Effector CD4-positive, alpha-beta T cell (primary cell): ENCODE measurements around the gene SLIT3.

ENCODE experiments used
- DNase-seq: peaks from one replicate; pipeline ENCODE4 v3.0.0-alpha.2; 2020

Gene SLIT3

DNA sequence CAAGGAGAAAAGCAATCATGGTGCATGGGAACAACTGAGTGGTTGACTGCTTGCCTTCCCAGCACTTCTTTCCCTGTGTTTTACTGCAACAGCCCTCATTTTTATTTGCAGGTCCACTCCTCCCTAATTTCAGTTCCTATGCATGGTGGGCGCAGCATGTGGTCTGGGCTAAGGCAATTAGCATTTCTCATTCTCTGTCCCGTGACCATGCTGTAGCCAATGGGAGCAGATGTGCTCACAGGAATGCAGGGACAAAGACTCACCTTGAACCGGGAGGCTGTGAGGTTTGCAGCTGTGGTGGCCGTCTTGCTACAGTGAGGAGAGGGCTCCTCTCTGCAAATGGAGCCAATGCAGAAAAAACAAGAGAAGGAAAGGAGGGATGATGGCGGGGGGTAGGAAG lies 315.5 kb downstream of the SLIT3 start:
- DNase-seq, result no peak

DNA sequence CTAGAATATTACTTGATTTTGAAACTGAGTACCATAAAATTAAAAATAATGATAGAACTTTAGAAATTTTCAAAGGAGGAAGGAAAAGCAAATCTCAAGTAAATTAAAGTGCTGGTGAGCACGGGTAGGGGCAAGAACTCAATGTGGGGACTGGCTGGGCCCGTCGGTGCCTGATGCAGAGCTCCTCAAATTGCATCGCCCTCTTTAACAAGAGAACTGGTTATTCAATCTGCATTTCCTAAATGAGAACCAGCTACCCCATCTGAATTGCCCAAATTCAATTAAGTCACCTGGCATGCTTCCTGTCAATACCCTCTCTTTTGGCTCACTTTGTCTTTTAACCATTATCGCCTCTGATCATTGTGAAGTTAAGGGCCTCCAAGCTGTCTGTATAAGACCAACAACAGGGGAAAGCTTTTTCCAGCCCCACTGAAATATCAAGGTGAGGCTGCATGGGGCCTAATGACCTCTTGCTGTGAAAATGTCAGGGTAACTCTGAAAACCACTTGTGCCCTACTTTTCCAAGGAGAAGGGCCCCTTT lies 316.7 kb downstream of the SLIT3 start:
- no peak for DNase-seq

DNA sequence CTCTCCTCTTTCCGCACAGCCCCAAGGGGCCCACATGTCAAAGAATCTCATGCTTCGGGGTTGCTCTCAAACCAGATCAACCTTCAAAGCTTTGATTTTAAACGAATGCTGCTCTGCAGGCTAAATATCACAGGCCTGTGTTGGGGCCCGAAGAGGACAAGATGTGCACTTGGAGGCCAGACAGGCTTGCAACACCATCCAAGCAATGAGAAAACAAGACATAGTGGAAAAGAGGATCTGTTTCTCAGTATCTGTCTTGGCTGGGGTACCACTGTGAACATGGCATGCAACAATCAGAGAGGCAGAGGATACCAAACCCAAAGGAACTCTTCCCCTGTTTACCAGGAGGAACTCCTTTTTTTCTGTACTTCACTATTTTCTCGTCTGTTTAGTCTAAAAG lies 321.8 kb downstream of the SLIT3 start:
- no peak for DNase-seq

DNA sequence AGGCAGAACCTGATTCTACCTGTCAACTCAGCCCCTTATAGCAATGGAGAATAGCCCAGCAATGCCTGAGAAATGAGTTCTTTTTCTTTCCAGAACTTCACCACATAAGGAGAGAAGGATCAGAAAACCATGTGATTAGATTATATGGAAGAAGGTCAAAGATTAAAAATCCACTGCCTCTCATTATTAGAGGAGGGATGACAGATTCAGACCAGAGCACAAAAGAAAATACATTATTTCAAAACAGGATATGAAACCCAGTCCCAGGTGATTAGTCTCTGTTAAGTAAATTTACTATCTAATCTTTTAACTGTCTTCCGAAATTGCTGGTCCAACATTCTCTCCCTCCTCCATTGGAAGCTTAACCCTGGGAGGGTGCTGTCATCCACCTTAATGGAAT lies 322.4 kb downstream of the SLIT3 start:
- DNase-seq, result no peak

DNA sequence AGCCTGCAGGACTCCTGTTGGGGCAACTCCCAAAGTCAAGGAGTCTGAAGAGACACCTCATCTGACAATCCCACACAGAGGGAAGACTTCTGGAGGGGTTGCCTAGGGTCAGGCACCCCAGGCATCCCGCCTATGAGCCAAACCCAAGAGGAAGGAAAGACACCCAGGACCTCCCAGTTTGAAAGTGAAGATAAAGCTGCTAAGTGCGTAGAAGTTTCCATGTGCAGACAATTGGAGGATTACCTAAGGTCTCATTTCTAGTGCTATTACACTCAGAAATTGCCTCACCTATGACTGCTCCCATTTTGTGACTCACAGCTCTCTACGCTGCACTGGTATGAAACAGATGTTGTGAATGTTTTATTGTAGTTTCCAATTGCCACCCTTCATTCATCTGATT lies 322.9 kb downstream of the SLIT3 start:
- DNase-seq, result no peak

DNA sequence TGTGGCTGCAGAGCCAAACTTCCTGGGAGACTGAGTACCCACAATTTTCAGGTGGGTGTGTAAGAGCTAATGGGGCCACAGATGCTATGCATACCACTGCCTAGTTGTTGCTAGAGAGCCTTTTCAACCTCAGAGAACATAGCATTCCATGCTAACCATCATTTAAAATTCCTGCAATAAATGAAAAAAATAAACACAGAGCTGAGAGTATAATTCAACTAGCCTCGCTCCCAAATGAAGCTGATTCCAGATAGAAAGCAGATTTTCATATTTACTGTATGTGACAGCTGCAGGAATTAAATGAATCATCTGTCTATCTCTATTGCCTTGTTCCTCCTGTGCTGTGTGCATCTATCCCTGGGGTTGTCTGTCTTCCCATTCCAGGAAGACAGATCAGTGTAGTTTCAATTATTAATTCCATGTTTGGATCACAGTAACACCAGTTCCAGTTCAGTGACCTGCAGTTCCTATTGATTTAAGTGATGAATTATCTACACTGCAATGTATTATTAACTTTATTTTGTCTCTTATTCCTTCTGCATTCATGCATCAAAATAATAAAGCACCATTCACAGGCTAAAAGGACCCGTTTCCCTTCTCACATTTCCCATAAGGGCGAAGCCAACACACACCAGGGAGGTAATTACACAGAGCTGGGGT lies 324.5 kb downstream of the SLIT3 start:
- DNase-seq, result no peak

DNA sequence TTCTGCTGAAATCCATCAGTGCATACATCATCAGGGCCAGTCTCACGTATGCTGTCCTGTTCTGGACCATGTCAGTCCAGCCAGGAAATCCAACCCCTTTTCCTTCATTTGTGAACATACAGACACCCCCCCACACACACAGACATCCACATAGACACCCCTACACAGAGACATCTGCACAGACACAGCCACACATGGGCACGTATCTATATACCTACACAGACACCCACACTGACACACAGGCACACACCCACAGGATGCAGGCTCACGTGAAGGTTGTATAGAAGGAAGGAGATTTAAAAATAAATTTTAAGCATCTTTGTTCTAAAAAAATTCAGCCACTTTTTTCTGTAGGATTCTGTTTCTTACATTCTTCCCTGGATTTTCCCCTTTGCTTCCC lies 325.6 kb downstream of the SLIT3 start:
- no peak for DNase-seq

DNA sequence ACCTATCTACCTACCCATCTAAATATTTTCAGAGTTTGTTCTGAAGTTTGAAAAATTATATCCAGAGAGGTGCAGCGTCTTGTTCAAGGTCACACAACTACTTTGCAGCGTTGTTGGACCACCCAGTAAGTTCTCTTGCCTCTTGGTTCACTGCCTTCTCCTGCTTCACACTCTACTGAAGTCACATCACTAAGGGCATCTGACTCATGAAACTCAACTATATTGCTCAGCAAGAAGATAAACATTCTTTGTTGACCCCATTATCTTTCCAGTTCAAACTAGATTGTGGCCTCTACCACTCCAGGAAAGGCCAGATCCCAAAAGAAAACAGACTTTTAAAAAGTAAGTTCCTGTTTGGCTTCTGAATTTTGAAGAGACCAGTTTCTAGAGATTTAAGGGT lies 326.9 kb downstream of the SLIT3 start:
- no peak for DNase-seq

DNA sequence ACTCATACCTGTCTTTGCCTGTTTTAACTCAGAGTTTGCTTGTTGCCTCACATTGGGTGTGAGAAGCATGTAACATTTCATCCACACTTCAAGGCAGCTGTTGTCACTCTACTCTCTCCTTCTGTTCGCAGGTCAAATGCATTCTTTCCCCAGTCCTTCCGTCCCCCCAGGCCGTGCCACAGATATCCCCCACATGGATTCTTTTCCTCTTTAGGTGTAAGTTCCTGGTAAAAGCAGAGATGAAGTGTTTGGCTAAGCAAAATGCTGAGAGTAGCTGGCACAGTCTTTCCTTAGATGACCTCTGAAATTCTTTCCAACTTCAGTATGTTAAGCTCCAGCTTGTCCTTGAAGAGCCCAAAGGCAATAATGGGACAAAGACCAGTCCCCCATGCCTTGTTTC lies 328.2 kb downstream of the SLIT3 start:
- no peak for DNase-seq

DNA sequence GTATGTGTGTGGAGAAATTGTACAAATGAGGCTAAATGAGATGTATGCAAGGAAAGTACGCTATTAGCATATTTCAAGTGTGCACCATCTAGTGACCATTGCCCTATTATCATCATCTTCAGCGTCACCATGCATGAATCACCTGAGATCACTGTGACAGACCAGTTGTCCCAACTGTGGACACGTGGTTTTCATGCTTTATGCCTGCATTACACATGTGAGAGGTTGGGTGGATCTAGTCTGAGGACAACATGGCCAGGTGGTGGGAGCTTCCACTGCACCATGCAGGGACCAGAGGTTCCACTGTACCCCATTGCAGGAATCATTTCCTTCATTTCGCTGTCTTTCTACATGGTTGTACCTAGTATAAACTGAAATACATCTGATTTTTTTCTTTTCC lies 329.8 kb downstream of the SLIT3 start:
- no peak for DNase-seq

DNA sequence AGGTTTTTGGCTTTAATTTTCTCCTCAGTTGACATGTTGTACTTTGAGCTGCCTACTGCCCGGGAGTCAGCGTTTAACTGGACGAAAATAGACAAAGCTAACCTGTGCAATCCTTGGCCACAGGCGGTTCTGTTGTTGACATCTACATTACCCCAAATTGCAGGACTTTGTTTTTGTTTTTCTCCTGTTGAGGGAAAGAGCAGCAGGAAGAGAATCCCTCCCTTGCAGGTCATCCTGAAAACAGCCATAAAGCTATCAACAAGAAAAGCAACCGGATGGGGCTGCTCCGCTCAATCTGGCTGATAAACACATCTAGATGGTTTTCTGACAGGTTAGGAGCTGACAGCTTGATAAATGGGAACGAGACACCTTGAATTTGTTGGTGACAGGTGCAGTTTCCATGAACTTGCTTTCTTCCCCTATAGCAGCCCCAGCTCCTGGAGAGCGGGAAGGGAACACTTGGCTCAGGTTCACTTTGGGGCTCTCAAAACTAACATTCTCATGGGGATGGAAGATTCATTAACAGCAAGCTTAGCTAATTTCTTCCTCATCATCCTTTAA lies 331.5 kb downstream of the SLIT3 start:
- no peak for DNase-seq

DNA sequence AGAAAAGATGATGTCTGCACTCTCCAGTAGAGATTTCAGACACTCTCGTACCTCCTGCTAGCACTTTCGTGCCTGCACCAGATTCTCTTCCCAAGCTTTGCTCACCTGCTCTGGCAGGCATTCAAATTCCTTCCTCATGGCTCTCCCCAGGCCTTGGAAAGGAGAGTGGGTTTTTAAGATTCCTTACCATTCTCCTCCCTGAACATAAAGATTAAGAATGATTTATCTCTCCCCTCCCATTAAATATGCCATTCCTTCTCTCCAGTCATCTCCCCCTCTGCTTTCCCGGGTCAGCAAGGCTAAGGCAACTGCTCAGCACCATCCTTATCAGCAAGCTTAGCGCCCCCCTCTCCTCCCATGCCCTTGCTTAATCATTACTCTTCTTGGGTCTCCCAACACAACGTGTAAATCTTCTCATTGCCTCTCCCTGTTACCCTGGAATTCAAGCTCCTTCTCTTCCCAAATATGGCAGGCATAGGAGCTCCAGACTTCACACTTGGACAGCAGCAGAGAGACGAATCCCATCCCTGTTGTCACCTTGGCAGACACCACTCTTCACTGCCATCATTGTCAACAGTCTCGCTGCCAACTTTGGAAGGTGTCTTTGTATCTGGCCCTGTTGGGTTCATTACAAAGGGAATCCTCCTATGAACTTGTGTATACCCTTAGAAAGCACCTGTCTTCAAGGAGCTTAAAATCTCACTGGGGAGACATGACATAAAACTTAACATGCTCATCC lies 332.9 kb downstream of the SLIT3 start:
- no peak for DNase-seq

DNA sequence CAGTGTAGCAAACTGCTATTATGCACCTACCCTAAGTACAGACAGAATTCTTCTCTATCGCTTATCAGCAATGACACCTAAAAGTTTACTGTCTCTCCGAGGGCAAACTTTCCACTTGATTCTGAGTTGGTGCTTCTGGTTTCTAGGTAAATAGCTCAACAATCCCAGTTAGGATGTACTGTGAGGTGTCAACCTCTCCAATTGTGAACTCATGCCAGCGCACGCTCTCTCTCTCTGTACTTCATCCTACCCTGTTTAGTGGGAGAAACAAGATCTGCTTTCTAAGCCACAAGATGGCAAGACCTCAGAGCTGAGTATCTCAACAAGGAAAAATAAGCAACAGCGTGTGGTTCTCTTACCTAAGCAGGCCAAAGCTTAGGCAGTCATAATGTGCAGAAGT lies 335.3 kb downstream of the SLIT3 start:
- no peak for DNase-seq

DNA sequence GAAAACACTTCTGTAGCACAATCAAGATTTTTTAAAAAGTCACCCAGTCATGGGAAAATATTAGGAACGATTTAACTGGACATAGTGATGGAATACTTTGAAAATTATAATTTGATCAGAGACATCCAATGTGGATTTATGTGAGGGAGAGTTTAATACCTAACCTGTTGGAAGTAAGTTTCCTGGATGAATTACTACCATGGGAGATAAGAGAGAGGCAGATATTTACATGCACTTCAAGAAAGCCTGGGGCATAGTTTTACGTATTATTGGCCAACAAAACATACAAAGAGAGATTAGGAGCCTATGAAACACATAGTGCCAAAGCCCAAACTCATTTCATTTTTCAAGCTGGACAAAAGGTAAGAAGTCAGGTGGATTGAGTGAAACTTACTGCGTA lies 336.8 kb downstream of the SLIT3 start:
- DNase-seq, result no peak

DNA sequence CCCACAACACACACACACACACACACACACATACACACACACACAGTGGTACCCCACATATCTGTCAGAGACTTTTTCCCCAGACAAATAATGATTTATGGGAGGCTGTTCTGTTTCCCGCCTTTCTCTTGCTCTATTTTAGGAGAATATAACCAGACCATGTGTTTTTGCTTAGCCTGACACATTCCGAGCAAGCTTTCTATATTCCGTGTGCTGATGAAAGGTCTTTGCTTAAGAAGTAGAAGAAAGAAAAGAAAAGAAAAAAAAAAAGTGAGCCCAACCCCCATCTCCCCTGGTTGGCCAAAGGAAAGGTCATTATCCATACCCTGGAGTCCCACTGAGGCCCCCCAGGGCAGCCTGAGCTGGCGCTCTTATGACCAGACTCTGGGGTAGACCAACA lies 338.6 kb downstream of the SLIT3 start:
- DNase-seq, result no peak

DNA sequence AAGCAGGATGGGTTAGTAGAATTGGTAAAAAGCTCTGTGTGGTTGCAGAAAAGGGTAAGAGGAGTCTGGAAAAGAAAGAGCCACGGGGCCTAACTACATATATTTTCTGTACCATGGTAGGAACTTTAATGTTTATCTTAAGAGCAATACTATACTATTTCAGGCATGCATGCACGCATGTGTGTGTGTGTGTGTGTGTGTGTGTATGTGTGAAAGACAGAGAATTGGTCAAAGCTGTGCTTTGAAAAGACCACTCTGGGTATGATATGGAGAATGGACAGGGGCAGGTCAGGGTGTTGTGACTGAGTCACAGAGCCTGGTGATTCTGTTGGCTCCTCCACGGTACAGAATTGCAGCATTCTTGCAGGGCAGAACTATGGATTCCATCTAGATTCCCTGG lies 339.3 kb downstream of the SLIT3 start:
- no peak for DNase-seq

DNA sequence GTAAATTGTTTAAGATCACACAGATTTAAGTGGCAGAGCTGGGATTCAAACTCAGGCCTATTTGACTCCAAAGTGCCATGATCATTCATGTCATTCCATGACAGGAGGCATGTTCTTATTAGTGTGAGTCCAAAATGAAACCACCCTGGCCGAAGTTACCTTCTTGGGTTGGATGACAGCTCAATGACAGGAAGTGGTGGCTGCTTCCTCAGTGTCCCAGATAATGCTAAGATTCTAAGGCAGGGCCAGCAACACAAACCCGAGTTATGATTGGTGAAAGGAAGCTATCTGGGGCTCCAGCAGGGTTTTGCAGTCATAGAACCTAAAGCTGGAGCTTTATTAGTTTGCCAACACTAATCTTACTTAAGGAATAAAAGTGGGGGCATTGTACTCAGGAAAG lies 340.4 kb downstream of the SLIT3 start:
- no peak for DNase-seq

DNA sequence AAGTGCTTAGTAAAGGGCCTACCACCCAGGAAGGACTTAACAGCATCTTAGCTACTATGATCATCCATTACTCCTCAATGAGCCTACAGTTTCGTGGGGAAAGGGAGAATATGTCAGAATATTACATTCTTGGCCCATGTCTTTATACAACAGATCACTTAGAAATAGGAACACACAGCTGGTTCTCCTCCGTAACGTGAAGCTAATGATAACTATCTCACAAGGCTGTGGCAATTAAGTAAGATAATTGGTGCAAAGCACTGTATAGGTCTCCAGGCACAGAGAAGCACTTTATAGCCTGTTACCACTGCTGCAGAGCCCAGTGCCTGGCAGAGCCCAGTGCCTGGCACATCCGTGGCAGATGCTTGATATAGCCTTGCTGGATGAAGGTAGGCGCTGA lies 347.6 kb downstream of the SLIT3 start:
- DNase-seq, result no peak

DNA sequence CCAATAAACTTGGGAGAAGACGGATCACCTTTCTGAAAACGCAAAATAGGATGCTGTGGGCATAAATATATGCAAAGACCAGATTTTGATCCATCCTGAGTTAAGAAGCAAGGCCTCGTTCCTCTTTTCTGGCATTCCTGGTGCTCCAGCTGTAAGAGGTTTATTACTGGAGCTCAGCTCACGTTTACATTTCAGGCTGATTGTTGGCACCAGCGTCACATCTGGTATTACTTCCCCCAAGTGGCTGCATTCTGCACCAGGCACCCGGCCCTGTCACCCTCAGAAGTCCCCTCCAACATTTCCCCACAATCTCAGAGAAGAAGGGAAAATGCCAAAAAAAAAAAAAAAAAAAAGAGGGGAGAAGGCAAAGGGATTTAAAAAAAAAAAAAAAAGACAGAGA lies 348.7 kb downstream of the SLIT3 start:
- no peak for DNase-seq

DNA sequence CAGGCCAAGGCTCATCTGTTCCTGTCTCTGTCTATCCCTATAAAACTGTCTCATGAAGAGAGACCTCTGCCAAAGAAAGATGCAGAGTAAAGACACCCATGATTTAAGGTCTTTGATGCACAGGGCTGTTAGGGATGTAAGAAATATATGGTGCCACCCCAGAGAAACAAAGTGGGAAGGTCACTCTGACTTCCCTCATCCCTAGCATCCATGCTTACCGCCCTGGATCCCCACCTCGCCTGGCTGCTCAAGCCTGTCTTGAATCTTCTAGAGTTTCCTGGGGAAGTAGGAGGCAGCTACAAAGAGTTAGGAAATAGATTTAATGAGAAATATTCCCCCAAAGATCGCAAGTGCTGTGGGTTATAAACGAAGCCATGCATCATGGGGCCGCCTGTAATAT lies 349.2 kb downstream of the SLIT3 start:
- DNase-seq, result no peak

DNA sequence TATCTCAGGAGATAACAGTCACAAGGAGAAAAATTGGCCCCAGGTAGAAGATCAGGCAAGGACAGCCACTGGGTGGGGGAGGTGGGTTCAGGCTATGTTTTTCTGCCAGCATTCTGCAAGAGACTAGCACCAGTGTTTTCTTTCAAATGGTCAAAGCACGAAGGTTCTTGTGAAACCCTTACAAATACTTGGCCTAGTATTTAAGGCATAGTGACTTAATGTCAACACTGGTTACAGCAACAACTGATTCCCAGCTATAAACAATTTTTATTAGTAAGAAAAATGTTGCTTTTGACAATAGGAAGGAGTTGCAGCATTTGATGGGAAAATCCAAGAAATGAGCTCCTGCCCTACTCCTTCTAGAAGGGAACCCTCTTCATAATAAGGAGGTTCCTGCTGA lies 349.6 kb downstream of the SLIT3 start:
- no peak for DNase-seq

DNA sequence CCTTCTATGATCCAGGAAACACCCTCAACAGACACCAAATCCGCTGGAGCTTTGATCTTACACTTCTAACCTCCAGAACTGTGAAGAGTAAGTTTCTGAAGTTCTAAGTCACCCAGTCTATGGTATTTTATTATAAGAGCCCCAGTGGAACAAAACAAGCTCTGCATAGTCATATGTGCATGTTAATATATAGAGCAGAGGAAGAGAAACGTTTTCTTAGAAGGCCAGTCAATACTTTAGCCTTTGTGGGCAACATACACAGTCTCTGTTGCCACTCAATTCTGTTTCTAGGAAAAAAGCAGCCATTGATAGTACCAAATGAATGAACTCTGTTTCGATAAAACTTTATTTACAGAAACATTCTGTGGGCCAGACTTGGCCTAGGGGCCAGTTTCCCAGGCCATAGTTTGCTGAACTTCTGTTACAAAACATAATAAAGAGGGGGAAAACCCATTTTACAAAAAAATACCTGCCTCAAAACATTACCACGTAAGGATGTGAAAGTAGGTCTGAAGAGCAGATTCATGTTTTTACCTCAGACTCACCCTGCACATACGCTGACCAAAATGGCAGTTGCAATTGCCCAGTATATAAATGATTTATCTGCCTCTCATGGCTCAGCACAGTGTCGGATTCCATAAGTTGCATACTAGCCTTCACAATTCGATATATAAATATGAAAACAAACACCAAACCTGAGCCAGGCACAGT lies 350.5 kb downstream of the SLIT3 start:
- DNase-seq, result no peak

DNA sequence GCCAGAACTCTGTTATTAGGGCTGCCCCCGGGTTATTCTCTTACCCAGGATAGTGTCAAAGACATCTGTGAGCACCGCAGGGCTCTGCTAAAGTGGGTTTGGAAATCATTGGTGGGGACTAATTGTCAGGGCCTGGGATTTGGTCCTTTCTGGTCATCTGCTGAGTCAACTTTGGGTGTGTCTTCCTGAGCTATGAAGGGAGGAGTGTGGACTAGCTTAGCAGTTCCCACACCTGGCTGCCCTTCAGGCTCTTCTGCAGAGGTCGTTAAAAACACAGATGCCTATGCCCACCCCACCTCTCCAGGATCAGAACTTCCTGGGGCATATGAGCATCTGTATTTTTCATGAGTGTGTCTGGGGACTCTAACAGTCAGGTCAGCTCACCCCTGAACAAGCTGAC lies 352.2 kb downstream of the SLIT3 start:
- DNase-seq, result no peak
